ENCODE data around the gene TECPR1.
"Not testable (repeated sequence)": the region's sequence is repeated elsewhere in the genome, so short reads cannot be mapped to it uniquely, and the experiment has no call there.

The TECPR1 gene

GRCh38 chr7:98225913-98226614, 26.0 kb downstream of the TECPR1 start:
- DNase-seq, result no peak

GRCh38 chr7:98224701-98225181, 27.3 kb downstream of the TECPR1 start:
- no peak for DNase-seq

- no peak for DNase-seq
These were observed 27.9 kb downstream of the TECPR1 start for GRCh38 chr7:98223898-98224700.

- no peak for DNase-seq
These were observed 28.6 kb downstream of the TECPR1 start for GRCh38 chr7:98223351-98223897.

GRCh38 chr7:98222533-98223195, 29.4 kb downstream of the TECPR1 start:
- DNase-seq, result no peak

- no peak for DNase-seq
These were observed 30.2 kb downstream of the TECPR1 start for GRCh38 chr7:98221611-98222532.

GRCh38 chr7:98219382-98219781, 32.6 kb downstream of the TECPR1 start:
- DNase-seq, result not testable (repeated sequence)

GRCh38 chr7:98217623-98218582, 34.1 kb downstream of the TECPR1 start:
- no peak for DNase-seq

- DNase-seq, result no peak
These were observed 35.0 kb downstream of the TECPR1 start for GRCh38 chr7:98216941-98217622.

GRCh38 chr7:98215561-98216495, 36.2 kb downstream of the TECPR1 start:
- DNase-seq, result no peak

- no peak for DNase-seq
These were observed 37.2 kb downstream of the TECPR1 start for GRCh38 chr7:98214811-98215321.

GRCh38 chr7:98213888-98214810, 37.9 kb downstream of the TECPR1 start:
- DNase-seq, result no peak

- no peak for DNase-seq
These were observed 38.6 kb downstream of the TECPR1 start for GRCh38 chr7:98213296-98213887.

GRCh38 chr7:98212532-98213041, 39.4 kb downstream of the TECPR1 start:
- no peak for DNase-seq

- no peak for DNase-seq
These were observed 40.1 kb downstream of the TECPR1 start for GRCh38 chr7:98211676-98212531.

- peak; percentile 54 for DNase-seq
These were observed 40.8 kb downstream of the TECPR1 start, which contains the start of gene BHLHA15 for GRCh38 chr7:98211221-98211675. Gene BHLHA15 (plus strand): TSS chr7:98211439. CDS start chr7:98212310, 871 bp downstream.

Measured in stimulated activated CD8-positive, alpha-beta memory T cell treated with anti-CD3 and anti-CD28 coated beads, Interleukin-4, amount 100 ng/mL, for 48 hours (primary cell).